Neural progenitor cell (in vitro differentiated cells): ENCODE measurements around the gene PADI1. TPM values are rescaled to one million over a fixed set of nuclear protein-coding genes. Genes with fewer than 3 reads are reported as not detected.

Experiments
- DNase-seq: peaks from one replicate; pipeline ENCODE4 v3.0.0-alpha.2; 2016; ENCODE audit warnings: low spot score
- H2AFZ ChIP-seq: fragments of 200-600 bp; sonication (generic); replicated peaks from 2 replicates; pipeline ENCODE4 v1.6.1; 2016; ENCODE audit warnings: antibody characterized with exemption
- H3F3A ChIP-seq: fragments of 200-600 bp; sonication (generic); 2 replicates; pipeline ENCODE4 v1.6.1; 2016; ENCODE audit warnings: antibody characterized with exemption, low read depth
- H3K27ac ChIP-seq: fragments of 200-600 bp; sonication (generic); 2 replicates; pipeline ENCODE4 v1.5.1; 2016; ENCODE audit warnings: mild to moderate bottlenecking
- H3K27me3 ChIP-seq: fragments of 200-600 bp; sonication (generic); 2 replicates; pipeline ENCODE4 v1.6.1; 2016; ENCODE audit warnings: mild to moderate bottlenecking, moderate library complexity
- H3K36me3 ChIP-seq: fragments of 200-600 bp; sonication (generic); 2 replicates; pipeline ENCODE4 v1.5.1; 2016
- H3K4me1 ChIP-seq: fragments of 200-600 bp; sonication (generic); 2 replicates; pipeline ENCODE4 v1.6.1; 2016; ENCODE audit warnings: mixed run types
- H3K4me2 ChIP-seq: fragments of 200-600 bp; sonication (generic); 2 replicates; pipeline ENCODE4 v1.6.1; 2016
- H3K4me3 ChIP-seq: fragments of 200-600 bp; sonication (generic); 2 replicates; pipeline ENCODE4 v1.5.1; 2016
- H3K79me2 ChIP-seq: fragments of 200-600 bp; sonication (generic); 2 replicates; pipeline ENCODE4 v1.6.1; 2016; ENCODE audit warnings: low read depth
- H3K9ac ChIP-seq: fragments of 200-600 bp; sonication (generic); 2 replicates; pipeline ENCODE4 v1.6.1; 2016
- H3K9me3 ChIP-seq: fragments of 200-600 bp; sonication (generic); 2 replicates; pipeline ENCODE4 v1.5.1; 2016; ENCODE audit warnings: low read depth
- H4K20me1 ChIP-seq: fragments of 200-600 bp; sonication (generic); 2 replicates; pipeline ENCODE4 v1.6.1; 2016; ENCODE audit warnings: low read depth
- H3K27ac Mint-ChIP-seq: 3 replicates; pipeline ENCODE4 v1.8.0; 2021; ENCODE audit warnings: mixed read lengths
- H3K27me3 Mint-ChIP-seq: 2 replicates; pipeline ENCODE4 v1.8.0; 2022; ENCODE audit warnings: low read depth, mild to moderate bottlenecking, inconsistent platforms, moderate library complexity, mixed read lengths; ENCODE audit not compliant: insufficient read depth
- H3K36me3 Mint-ChIP-seq: 3 replicates; pipeline ENCODE4 v1.8.0; 2021; ENCODE audit warnings: mixed read lengths
- H3K4me1 Mint-ChIP-seq: 3 replicates; pipeline ENCODE4 v1.8.0; 2021; ENCODE audit warnings: mixed read lengths
- H3K4me3 Mint-ChIP-seq: 3 replicates; pipeline ENCODE4 v1.8.0; 2021; ENCODE audit warnings: mild to moderate bottlenecking, moderate library complexity, mixed read lengths
- H3K9me3 Mint-ChIP-seq: 3 replicates; pipeline ENCODE4 v1.8.0; 2020; ENCODE audit warnings: mixed read lengths
- EZH2 ChIP-seq: fragments of 200-600 bp; sonication (generic); IDR thresholded peaks from 2 replicates; pipeline ENCODE4 v1.6.1; 2017; ENCODE audit warnings: antibody characterized with exemption, mild to moderate bottlenecking, moderate library complexity
- EZH2phosphoT487 ChIP-seq: fragments of 200-600 bp; sonication (generic); IDR thresholded peaks from 2 replicates; pipeline ENCODE4 v1.6.1; 2017; ENCODE audit warnings: antibody characterized with exemption
- total RNA-seq: library from RNA; depleted of rRNA; stranded (reverse); fragments of >200 nt; gene quantifications from 2 replicates; pipeline ENCODE4 v1.2.3, GENCODE V29; 2015; ENCODE audit warnings: low replicate concordance
- TF ChIP-seq, protein P1 (sequence below): fragments of 200-600 bp; sonication (generic); IDR thresholded peaks from 2 replicates; pipeline ENCODE4 v1.5.1; 2017; ENCODE audit warnings: antibody characterized with exemption, mild to moderate bottlenecking

The PADI1 gene
- total RNA-seq, 1 donor from 2014 or later = 0.09 TPM

- TF ChIP-seq EZH2phosphoT487 = no peak
- TF ChIP-seq, protein P1, sequence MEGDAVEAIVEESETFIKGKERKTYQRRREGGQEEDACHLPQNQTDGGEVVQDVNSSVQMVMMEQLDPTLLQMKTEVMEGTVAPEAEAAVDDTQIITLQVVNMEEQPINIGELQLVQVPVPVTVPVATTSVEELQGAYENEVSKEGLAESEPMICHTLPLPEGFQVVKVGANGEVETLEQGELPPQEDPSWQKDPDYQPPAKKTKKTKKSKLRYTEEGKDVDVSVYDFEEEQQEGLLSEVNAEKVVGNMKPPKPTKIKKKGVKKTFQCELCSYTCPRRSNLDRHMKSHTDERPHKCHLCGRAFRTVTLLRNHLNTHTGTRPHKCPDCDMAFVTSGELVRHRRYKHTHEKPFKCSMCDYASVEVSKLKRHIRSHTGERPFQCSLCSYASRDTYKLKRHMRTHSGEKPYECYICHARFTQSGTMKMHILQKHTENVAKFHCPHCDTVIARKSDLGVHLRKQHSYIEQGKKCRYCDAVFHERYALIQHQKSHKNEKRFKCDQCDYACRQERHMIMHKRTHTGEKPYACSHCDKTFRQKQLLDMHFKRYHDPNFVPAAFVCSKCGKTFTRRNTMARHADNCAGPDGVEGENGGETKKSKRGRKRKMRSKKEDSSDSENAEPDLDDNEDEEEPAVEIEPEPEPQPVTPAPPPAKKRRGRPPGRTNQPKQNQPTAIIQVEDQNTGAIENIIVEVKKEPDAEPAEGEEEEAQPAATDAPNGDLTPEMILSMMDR = no peak
- TF ChIP-seq EZH2 = no peak
- Histone ChIP-seq H3K79me2 (no peaks in the 10 kb centered on the region), H3K9me3 (no peaks in the 10 kb centered on the region), H3K4me1 (no peaks in the 10 kb centered on the region), H3K4me3 (no peak overlapping the region), H4K20me1 (no peaks in the 10 kb centered on the region), H3K36me3 (no peaks in the 10 kb centered on the region), H2AFZ (no peak overlapping the region), H3K4me2 (no peak overlapping the region), H3F3A (no peaks in the 10 kb centered on the region), H3K9ac (no peak overlapping the region), H3K27me3 (no peaks in the 10 kb centered on the region), H3K27ac (no peak overlapping the region)
- no peaks in the 10 kb centered on the region for H3K36me3 Mint-ChIP-seq
- peaks cover 9% of the 10 kb centered on the region for H3K4me1 Mint-ChIP-seq
- peaks cover 2% of the 10 kb centered on the region for H3K27me3 Mint-ChIP-seq
- no peaks in the 10 kb centered on the region for H3K9me3 Mint-ChIP-seq
- H3K27ac Mint-ChIP-seq = no peak overlapping the region
- no peak for DNase-seq
- no peak overlapping the region for H3K4me3 Mint-ChIP-seq
Measured at GRCh38 chr1:17276568-17276967, 71.6 kb downstream of the PADI1 start.

DNA sequence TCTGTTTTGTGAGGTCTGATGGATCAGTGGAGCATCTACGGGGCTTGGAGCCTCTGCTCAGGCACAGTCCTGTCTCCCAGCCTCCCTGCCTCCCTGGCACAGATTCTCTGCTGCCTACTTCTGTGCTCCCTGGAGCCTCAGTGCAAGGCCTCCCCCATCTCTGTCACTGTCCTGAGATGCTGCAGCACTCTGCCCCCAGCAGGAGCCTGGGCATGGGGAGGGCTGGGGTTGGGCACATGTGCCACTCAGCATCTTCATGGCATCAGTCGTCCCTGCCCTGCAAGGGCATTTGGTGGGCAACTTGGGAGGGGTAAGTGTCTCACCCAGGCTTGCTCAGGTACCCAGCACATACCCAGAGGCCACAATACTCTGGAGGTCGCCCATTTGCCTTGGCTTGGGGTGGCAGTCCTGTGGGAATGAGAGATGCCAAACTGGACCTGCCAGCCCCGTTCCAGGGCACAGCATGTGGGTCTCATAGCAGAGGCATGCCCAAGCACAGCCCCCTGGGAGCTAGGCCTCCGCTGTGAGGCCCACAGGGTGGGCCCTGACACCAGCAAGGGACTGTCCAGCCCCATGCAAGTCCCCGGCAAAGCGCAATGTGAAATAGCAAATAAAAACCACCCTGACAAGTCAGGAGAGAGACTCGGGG is 72.7 kb downstream of the PADI1 start:
- Histone ChIP-seq H3K9ac (no peak overlapping the region), H3K4me3 (no peak overlapping the region), H3K4me1 (no peaks in the 10 kb centered on the region), H2AFZ (no peak overlapping the region), H3F3A (no peaks in the 10 kb centered on the region), H4K20me1 (no peaks in the 10 kb centered on the region), H3K27ac (no peak overlapping the region), H3K27me3 (no peaks in the 10 kb centered on the region), H3K36me3 (no peaks in the 10 kb centered on the region), H3K9me3 (no peaks in the 10 kb centered on the region), H3K79me2 (no peaks in the 10 kb centered on the region), H3K4me2 (no peak overlapping the region)
- H3K4me3 Mint-ChIP-seq = no peak overlapping the region
- peaks cover 2% of the 10 kb centered on the region for H3K27me3 Mint-ChIP-seq
- no peak for DNase-seq
- H3K36me3 Mint-ChIP-seq = no peaks in the 10 kb centered on the region
- no peak for TF ChIP-seq EZH2phosphoT487
- peaks cover 9% of the 10 kb centered on the region for H3K4me1 Mint-ChIP-seq
- no peaks in the 10 kb centered on the region for H3K9me3 Mint-ChIP-seq
- H3K27ac Mint-ChIP-seq = no peak overlapping the region

DNA sequence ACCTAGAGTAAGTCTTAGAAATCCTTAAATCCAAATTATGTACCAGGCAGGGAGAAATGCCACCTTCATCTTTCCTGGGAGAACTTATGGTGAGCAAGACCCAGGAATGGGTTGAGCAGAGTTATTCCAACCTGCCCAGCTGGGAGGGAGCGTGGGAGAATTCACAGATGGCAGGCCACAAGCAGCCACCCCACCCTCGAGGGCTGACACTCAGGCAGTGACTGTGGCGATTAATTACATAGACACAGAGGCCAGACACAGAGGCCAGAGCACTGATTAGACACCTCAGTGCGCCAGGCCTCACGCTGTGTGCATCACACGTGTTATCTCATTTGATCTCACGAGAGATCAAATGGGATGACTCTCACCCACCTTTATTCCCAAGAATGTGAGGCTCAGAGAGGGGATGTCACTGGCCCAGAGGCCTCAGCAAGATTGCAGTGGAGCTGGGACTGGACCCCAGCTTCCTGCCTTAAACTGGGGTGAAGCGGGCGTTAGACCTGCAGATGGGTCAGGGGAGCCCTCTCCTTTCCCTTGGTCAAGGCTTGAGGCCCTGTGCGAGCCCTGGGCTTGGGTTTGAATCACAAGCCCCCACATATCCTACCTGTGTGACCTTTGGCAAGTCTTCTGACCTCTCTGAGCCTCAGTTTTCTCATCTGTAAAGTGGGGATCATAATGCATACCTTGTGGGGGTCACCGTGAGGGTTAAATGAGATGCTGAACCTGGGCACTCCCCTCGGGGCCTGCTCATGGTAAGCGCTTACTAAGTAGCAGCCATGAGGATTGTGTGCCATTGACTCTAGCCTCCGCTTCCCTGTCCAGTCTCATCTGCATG is 74.3 kb downstream of the PADI1 start:
- Histone ChIP-seq H3K4me2 (no peak overlapping the region), H4K20me1 (no peaks in the 10 kb centered on the region), H3F3A (no peaks in the 10 kb centered on the region), H3K9ac (no peak overlapping the region), H3K4me3 (no peak overlapping the region), H3K27me3 (no peaks in the 10 kb centered on the region), H3K9me3 (no peaks in the 10 kb centered on the region), H3K36me3 (no peaks in the 10 kb centered on the region), H2AFZ (no peak overlapping the region), H3K27ac (no peak overlapping the region), H3K4me1 (no peaks in the 10 kb centered on the region), H3K79me2 (no peaks in the 10 kb centered on the region)
- TF ChIP-seq EZH2 (no peak), EZH2phosphoT487 (no peak)
- TF ChIP-seq, protein P1 = no peak
- DNase-seq = no peak
- no peaks in the 10 kb centered on the region for H3K9me3 Mint-ChIP-seq
- peak overlapping the region; percentile 65 for H3K27ac Mint-ChIP-seq
- no peaks in the 10 kb centered on the region for H3K36me3 Mint-ChIP-seq
- peaks cover 9% of the 10 kb centered on the region for H3K4me1 Mint-ChIP-seq
- peaks cover 2% of the 10 kb centered on the region for H3K27me3 Mint-ChIP-seq
- H3K4me3 Mint-ChIP-seq = no peak overlapping the region

- no peak overlapping the region for H3K4me2 ChIP-seq
- no peaks in the 10 kb centered on the region for H3F3A ChIP-seq
- DNase-seq = no peak
- H3K27ac Mint-ChIP-seq = no peak overlapping the region
- H3K27me3 Mint-ChIP-seq = no peaks in the 10 kb centered on the region
- no peaks in the 10 kb centered on the region for H3K36me3 ChIP-seq
- H3K4me3 ChIP-seq = no peak overlapping the region
- no peaks in the 10 kb centered on the region for H3K9me3 Mint-ChIP-seq
- H3K9me3 ChIP-seq = no peaks in the 10 kb centered on the region
- H3K4me1 ChIP-seq = no peaks in the 10 kb centered on the region
- no peaks in the 10 kb centered on the region for H4K20me1 ChIP-seq
- no peak overlapping the region for H3K9ac ChIP-seq
- no peak for TF ChIP-seq EZH2
- TF ChIP-seq, protein P1 = no peak
- TF ChIP-seq EZH2phosphoT487 = no peak
- H3K27me3 ChIP-seq = no peaks in the 10 kb centered on the region
- no peaks in the 10 kb centered on the region for H3K79me2 ChIP-seq
- no peak overlapping the region for H3K27ac ChIP-seq
- H2AFZ ChIP-seq = no peak overlapping the region
- peaks cover 9% of the 10 kb centered on the region for H3K4me1 Mint-ChIP-seq
- no peaks in the 10 kb centered on the region for H3K36me3 Mint-ChIP-seq
- no peak overlapping the region for H3K4me3 Mint-ChIP-seq
Measured at GRCh38 chr1:17280436-17280835, 75.5 kb downstream of the PADI1 start.
